GM23248 (cell line): Measurements from ENCODE around the gene AFF3. TPM values are rescaled to one million over a fixed set of nuclear protein-coding genes. Genes with fewer than 3 reads are reported as not detected.

ENCODE experiments used
- DNase-seq: peaks from one replicate; pipeline ENCODE4 v3.0.0-alpha.2; 2015
- H2AFZ ChIP-seq: fragments of 200-600 bp; sonication (generic); 2 replicates; pipeline ENCODE4 v1.6.1; 2016; ENCODE audit warnings: antibody characterized with exemption
- H3F3A ChIP-seq: fragments of 200-600 bp; sonication (generic); 2 replicates; pipeline ENCODE4 v1.6.1; 2016; ENCODE audit warnings: mild to moderate bottlenecking, antibody characterized with exemption, mixed run types; ENCODE audit not compliant: insufficient read depth
- H3K27ac ChIP-seq: fragments of 200-600 bp; sonication (generic); 2 replicates; pipeline ENCODE4 v1.5.1; 2016; ENCODE audit warnings: mild to moderate bottlenecking
- H3K27me3 ChIP-seq: fragments of 200-600 bp; sonication (generic); replicated peaks from 2 replicates; pipeline ENCODE4 v1.6.1; 2016; ENCODE audit warnings: mild to moderate bottlenecking; ENCODE audit not compliant: insufficient read depth
- H3K36me3 ChIP-seq: fragments of 200-600 bp; sonication (generic); 2 replicates; pipeline ENCODE4 v1.6.1; 2016; ENCODE audit warnings: low read depth, mild to moderate bottlenecking
- H3K4me1 ChIP-seq: fragments of 200-600 bp; sonication (generic); 2 replicates; pipeline ENCODE4 v1.6.1; 2016; ENCODE audit warnings: mild to moderate bottlenecking; ENCODE audit not compliant: insufficient read depth
- H3K4me2 ChIP-seq: fragments of 200-600 bp; sonication (generic); one replicate; pipeline ENCODE4 v1.6.1; 2016; ENCODE audit warnings: mild to moderate bottlenecking; ENCODE audit not compliant: unreplicated experiment
- H3K4me3 ChIP-seq: fragments of 200-600 bp; sonication (generic); 2 replicates; pipeline ENCODE4 v1.5.1; 2016; ENCODE audit warnings: mild to moderate bottlenecking
- H3K79me2 ChIP-seq: fragments of 200-600 bp; sonication (generic); 2 replicates; pipeline ENCODE4 v1.6.1; 2016; ENCODE audit warnings: mild to moderate bottlenecking; ENCODE audit not compliant: insufficient read depth
- H3K9ac ChIP-seq: fragments of 200-600 bp; sonication (generic); 2 replicates; pipeline ENCODE4 v1.6.1; 2016; ENCODE audit warnings: mild to moderate bottlenecking
- H3K9me2 ChIP-seq: fragments of 200-600 bp; sonication (generic); 2 replicates; pipeline ENCODE4 v1.6.1; 2016; ENCODE audit warnings: mixed run types, mild to moderate bottlenecking, moderate library complexity; ENCODE audit not compliant: insufficient read depth
- H3K9me3 ChIP-seq: fragments of 200-600 bp; sonication (generic); one replicate; pipeline ENCODE4 v1.6.1; 2017; ENCODE audit warnings: low read depth
- H4K20me1 ChIP-seq: fragments of 200-600 bp; sonication (generic); 2 replicates; pipeline ENCODE4 v1.6.0; 2016; ENCODE audit not compliant: insufficient read depth
- EZH2 ChIP-seq: fragments of 200-600 bp; sonication (generic); IDR thresholded peaks from 2 replicates; pipeline ENCODE4 v1.6.1; 2018; ENCODE audit warnings: antibody characterized with exemption, mild to moderate bottlenecking; ENCODE audit not compliant: insufficient read depth, poor library complexity, severe bottlenecking
- EZH2phosphoT487 ChIP-seq: fragments of 200-600 bp; sonication (generic); IDR thresholded peaks from 2 replicates; pipeline ENCODE4 v1.6.1; 2018; ENCODE audit warnings: antibody characterized with exemption, moderate library complexity, mild to moderate bottlenecking, low read depth; ENCODE audit not compliant: insufficient read depth
- WGBS, 2 experiments: methylation state at CpG; one replicate each; pipeline ENCODE4 v1.1.6; 2015 to 2017; ENCODE audit warnings: low lambda C conversion rate in 2 of 2, low coverage in 1 of 2; ENCODE audit errors: missing lambda C conversion rate in 2 of 2; 5-methylcytosine and 5-hydroxymethylcytosine counted together
- in situ Hi-C: fragments of 300-500 bp; cut with MboI; formaldehyde crosslinking; loops from 2 replicates; pipeline ENCODE4 v1.15.0; 2020
- polyA plus RNA-seq: library from polyadenylated mRNA; unstranded; fragments of >200 nt; fragmentation: Nextera tagmentation; extraction: Ambion mirVana; gene quantifications from 2 replicates; pipeline ENCODE4 v1.2.1, GENCODE V29; 2016
- total RNA-seq: library from RNA; depleted of rRNA; stranded (reverse); fragments of >200 nt; shearing (Covaris generic); gene quantifications from 2 replicates; pipeline ENCODE4 v1.2.3, GENCODE V29; 2014

Gene AFF3
- total and polyA plus RNA-seq, 2 experiments from 2014 or later = 0.56 to 0.86 TPM

- in situ Hi-C loops = no loop called here
- peaks cover 8% of the 10 kb centered on the region; the same call in 1 of the 2 replicates for H3K4me1 ChIP-seq
- DNase-seq = no peak
- no peaks in the 10 kb centered on the region for H3K9me2 ChIP-seq
- H3K79me2 ChIP-seq = no peaks in the 10 kb centered on the region
- H3K36me3 ChIP-seq = no peaks in the 10 kb centered on the region
- no peak for TF ChIP-seq EZH2
- no peak for TF ChIP-seq EZH2phosphoT487
- WGBS, 2 experiments = 95 to 97% methylated on average over 4 of the region's 4 CpGs
- H3K4me2 ChIP-seq = no peak overlapping the region
- H3K9me3 ChIP-seq = no peaks in the 10 kb centered on the region
- H2AFZ ChIP-seq = no peak overlapping the region
- H3K27ac ChIP-seq = no peak overlapping the region
- no peaks in the 10 kb centered on the region for H3K27me3 ChIP-seq
- H3K9ac ChIP-seq = no peak overlapping the region
- H4K20me1 ChIP-seq = no peaks in the 10 kb centered on the region
- H3K4me3 ChIP-seq = no peak overlapping the region
- no peaks in the 10 kb centered on the region for H3F3A ChIP-seq
Measured at GRCh38 chr2:99641999-99642398, 500.4 kb downstream of the AFF3 start.

GRCh38 chr2:99640635-99641151 is 501.7 kb downstream of the AFF3 start:
- H3K9ac ChIP-seq = no peak overlapping the region
- H3K4me3 ChIP-seq = no peak overlapping the region
- DNase-seq = no peak
- no peaks in the 10 kb centered on the region for H3K79me2 ChIP-seq
- no peak for TF ChIP-seq EZH2
- H2AFZ ChIP-seq = no peak overlapping the region
- H3K36me3 ChIP-seq = no peaks in the 10 kb centered on the region
- H3K4me1 ChIP-seq = peaks cover 8% of the 10 kb centered on the region; the same call in 1 of the 2 replicates
- H3K27ac ChIP-seq = no peak overlapping the region
- 87 to 88% methylated on average over 5 of the region's 5 CpGs for WGBS, 2 experiments
- no peaks in the 10 kb centered on the region for H4K20me1 ChIP-seq
- in situ Hi-C loops = no loop called here
- no peaks in the 10 kb centered on the region for H3K9me3 ChIP-seq
- no peaks in the 10 kb centered on the region for H3K9me2 ChIP-seq
- no peak overlapping the region for H3K4me2 ChIP-seq
- H3K27me3 ChIP-seq = no peaks in the 10 kb centered on the region
- no peaks in the 10 kb centered on the region for H3F3A ChIP-seq

GRCh38 chr2:99638791-99639190 is 503.6 kb downstream of the AFF3 start:
- Histone ChIP-seq H3K4me3 (no peak overlapping the region), H3K9ac (no peak overlapping the region), H3K79me2 (no peaks in the 10 kb centered on the region), H3K4me2 (no peak overlapping the region), H3K36me3 (no peaks in the 10 kb centered on the region), H3K27ac (no peak overlapping the region), H3K9me3 (no peaks in the 10 kb centered on the region), H3K9me2 (no peaks in the 10 kb centered on the region), H4K20me1 (no peaks in the 10 kb centered on the region), H3K4me1 (no peaks in the 10 kb centered on the region), H3F3A (no peaks in the 10 kb centered on the region), H2AFZ (no peak overlapping the region), H3K27me3 (no peaks in the 10 kb centered on the region)
- TF ChIP-seq EZH2 (no peak), EZH2phosphoT487 (no peak)
- 57 to 59% methylated on average over 4 of the region's 4 CpGs for WGBS, 2 experiments
- DNase-seq = no peak
- in situ Hi-C loops = no loop called here

- DNase-seq = no peak
- Histone ChIP-seq H3K79me2 (no peaks in the 10 kb centered on the region), H3K27me3 (no peaks in the 10 kb centered on the region), H3K9ac (no peak overlapping the region), H4K20me1 (no peaks in the 10 kb centered on the region), H3K27ac (no peak overlapping the region), H3K4me2 (no peak overlapping the region), H3K9me2 (no peaks in the 10 kb centered on the region), H3K36me3 (no peaks in the 10 kb centered on the region), H3F3A (no peaks in the 10 kb centered on the region), H2AFZ (no peak overlapping the region), H3K9me3 (no peaks in the 10 kb centered on the region), H3K4me1 (no peaks in the 10 kb centered on the region), H3K4me3 (no peak overlapping the region)
- in situ Hi-C loops = no loop called here
- TF ChIP-seq EZH2phosphoT487 (no peak), EZH2 (no peak)
- 66% methylated on average over 7 of the region's 7 CpGs for WGBS, 2 experiments
Measured at GRCh38 chr2:99637159-99637697, 505.2 kb downstream of the AFF3 start.
